ENCODE results near the gene ELAVL2.

Gene ELAVL2

DNA sequence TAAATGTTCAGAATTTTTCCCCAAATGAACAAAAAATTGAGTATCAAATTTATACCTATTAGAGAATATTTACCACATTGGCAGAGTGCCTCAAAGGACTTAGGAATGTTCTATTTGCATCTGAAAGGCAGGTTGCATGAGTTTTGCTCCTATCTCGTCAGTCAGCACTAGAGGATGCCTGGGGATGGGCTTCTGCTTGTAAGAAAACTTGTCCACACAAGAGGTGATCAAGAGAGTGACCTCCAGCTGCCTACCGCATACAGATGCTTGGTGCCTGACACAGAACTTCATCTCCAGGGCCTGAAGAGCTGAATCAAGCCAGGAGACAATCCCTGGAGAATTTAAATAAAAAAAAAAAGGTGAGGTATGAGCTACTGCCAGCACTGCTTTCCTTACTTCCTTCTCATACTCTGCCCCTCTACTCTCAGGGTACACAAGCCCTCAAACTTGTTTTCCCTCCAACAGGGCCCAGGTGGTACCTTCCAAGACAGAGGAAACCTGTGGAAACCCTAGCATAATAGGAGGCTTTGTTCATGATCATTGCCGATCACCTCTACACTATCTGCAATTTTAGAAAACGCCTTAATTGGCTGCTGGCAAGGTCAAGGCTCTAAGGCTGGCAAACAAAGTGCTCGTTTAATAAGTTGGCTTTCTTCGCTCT, 166.6 kb downstream of the ELAVL2 start:
- no peak for DNase-seq

DNA sequence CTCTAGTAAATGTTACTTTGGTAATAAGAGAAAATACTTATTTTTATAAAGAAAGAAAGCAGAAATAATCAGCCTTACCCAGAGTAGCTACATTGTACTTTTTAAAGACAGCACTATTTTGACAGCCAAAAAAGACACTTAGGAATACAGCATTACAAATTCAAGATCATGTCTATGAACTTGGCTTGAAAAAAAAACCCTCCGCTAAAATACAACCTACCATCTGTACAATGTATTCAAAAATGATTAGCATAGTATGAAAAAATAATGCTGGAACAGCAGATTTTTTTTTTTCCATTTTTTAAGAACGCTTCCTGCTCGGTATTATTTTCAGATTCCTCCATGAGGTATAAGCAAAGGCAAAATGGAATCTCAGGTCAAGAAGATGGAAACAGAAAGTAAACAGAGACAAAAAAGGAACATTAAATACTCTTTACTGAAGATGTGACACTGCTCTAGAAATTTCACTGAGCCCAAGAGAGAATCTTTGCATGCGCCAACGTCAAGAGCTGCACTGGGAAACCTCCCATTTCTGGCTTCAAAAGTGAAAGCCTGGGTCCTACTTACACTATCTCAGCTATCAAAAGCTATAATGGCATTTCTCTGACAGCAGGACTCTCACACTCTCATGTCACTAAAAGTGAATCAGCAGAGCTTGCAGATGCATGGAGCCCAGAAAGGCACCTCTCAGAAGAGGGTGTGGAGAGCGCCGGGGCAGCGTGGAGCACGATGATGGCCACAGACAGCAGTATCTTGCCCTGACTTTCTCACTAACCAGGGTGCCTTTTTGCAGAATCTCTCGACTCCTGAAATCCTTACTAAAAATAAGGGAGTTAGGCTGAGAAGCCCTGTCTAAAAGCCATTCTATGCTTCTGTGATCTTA, 167.4 kb downstream of the ELAVL2 start:
- DNase-seq: no peak

DNA sequence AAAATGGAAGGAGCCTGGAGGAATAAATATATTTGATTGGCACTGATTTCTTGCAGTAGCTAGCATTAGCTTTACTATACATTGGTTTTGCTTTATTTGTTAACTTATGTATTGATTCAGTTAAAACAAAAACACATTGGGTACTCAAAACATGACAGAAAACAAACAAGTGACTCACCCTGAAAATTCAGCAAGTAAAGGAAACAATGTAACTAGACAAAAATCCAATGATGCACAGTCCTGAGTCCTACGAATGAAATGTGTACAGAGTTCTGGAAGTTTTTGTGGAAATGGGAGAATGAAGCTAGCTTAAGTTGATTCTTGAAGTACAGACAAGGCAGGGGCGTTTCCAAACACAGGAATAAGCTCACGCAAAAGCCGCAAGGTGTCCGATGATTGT, 175.0 kb downstream of the ELAVL2 start:
- DNase-seq: no peak

DNA sequence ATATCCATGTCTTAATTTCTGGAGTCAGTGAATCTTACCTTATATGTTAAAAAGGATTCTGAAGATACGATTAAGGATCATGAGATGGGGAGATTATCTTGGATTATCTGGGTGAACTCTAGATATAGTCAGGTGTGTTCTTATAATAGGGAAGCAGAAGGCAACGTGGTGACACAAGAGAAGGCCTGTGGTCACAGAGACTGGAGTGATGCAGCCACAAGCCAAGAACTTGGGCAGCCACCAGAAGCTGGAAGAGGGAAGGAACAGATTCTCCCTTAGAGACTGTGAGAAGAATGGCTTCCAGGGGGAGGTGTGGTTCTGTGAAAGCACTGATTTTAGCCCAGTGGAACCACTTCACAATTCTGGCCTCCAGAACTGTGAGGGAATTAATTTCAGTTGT, 177.4 kb downstream of the ELAVL2 start:
- no peak for DNase-seq

DNA sequence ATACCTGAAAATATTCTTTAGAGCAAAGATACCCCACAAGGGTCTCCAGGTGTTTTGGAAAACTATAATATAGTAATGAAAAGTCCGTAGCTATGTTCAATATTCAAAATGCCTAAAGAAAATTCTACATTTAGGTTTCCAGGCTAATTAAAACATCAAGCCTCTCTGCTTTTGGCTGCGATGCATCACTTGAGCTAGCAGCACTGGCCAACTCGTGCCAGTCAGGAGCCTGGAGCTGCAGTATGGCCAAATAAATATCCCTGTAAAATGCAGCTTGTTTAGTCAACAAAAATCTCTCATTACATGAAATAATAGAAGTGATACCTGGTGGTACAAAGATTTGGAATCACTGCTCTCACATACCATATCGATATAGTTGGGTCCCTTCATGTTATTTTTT, 181.1 kb downstream of the ELAVL2 start:
- no peak for DNase-seq

DNA sequence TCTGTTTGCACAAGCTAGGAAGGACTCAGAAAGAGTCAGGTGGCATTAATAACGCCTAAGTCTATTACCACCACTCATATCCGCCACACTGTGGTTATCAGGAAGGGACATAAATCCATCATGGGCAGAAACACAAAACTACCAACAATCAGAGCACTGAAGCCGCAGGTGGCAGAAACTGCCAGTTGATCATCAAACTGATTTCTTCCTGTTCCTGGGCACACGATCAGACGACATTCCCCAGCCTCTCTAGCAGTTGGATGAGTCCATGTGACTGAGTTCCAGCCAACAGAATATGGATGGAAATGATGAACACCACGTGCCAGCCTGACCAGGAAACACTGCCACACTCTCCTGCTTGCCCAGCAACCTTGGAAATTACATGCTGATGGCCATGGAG, 181.7 kb downstream of the ELAVL2 start:
- DNase-seq: no peak

DNA sequence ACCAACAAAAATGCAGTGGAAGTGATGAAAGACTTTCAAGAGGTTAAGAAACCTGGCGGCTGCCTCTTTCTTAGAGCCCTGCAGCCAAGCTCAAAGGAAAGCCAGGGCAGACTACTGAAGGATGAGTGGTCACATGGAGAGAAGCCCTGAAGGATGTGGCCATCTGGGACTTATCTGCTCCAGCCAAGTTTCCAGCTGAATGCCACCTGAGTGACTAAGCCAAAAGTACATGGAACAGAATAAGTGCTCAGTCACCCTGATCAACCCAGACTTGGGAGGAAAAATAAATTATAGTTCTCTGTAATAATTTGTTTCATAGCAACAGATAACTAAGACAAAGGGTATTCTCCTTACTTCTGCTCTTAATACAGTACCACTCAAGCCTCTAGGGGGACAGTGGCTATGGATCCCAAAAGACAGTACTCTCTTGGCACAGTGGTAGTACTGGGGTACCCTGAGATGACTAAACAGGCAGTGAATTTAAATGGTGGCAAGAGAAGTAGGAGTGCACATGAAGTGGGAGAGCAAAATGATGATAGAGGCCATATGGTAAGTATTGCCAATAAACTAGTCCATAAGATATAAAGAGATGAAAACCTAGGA, 182.3 kb downstream of the ELAVL2 start:
- no peak for DNase-seq
